Loucy (cell line): Measurements from ENCODE around the gene DZIP1L.

ENCODE experiments used
- EZH2phosphoT487 ChIP-seq: fragments of 200-600 bp; IDR thresholded peaks from 2 replicates; pipeline ENCODE4 v1.6.1; 2018; ENCODE audit warnings: antibody characterized with exemption, mild to moderate bottlenecking, moderate library complexity, borderline replicate concordance
- TF ChIP-seq, protein P1 (sequence below): fragments of 200-600 bp; sonication (generic); conservative IDR thresholded peaks from 2 replicates; pipeline ENCODE4 v1.5.1; 2014; ENCODE audit warnings: mild to moderate bottlenecking, antibody characterized with exemption, low read length

DNA sequence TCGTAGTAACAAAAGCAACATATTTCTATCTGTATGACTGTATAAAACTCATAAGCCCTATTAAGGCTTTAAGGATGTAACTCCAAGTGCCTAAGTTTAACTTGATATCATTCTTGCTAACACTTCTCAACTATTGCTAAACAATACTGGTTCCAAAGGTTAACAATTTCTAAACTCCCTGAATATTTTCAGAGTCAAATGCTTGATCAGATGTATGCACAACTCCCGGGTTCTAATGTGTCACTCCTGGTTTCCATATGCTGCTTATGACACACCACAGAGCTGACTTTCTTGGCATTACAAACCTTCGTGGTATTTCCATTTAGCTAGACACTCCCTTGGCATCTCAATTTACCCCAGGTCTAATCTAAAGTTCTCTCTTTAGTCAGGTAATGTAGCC is 26.3 kb downstream of the DZIP1L start:
- TF ChIP-seq, protein P1, sequence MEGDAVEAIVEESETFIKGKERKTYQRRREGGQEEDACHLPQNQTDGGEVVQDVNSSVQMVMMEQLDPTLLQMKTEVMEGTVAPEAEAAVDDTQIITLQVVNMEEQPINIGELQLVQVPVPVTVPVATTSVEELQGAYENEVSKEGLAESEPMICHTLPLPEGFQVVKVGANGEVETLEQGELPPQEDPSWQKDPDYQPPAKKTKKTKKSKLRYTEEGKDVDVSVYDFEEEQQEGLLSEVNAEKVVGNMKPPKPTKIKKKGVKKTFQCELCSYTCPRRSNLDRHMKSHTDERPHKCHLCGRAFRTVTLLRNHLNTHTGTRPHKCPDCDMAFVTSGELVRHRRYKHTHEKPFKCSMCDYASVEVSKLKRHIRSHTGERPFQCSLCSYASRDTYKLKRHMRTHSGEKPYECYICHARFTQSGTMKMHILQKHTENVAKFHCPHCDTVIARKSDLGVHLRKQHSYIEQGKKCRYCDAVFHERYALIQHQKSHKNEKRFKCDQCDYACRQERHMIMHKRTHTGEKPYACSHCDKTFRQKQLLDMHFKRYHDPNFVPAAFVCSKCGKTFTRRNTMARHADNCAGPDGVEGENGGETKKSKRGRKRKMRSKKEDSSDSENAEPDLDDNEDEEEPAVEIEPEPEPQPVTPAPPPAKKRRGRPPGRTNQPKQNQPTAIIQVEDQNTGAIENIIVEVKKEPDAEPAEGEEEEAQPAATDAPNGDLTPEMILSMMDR: no peak
- no peak for TF ChIP-seq EZH2phosphoT487
